Fibroblast of the aortic adventitia (primary cell): Measurements from ENCODE around the gene CIDEB. TPM values are rescaled to one million over a fixed set of nuclear protein-coding genes. Genes with fewer than 3 reads are reported as not detected.
A peak's percentile ranks its signal among the peaks of the same experiment; 100 is the strongest.
"Not testable (repeated sequence)": the region's sequence is repeated elsewhere in the genome, so short reads cannot be mapped to it uniquely, and the experiment has no call there.

ENCODE experiments used
- DNase-seq: peaks from one replicate; pipeline ENCODE4 v3.0.0-alpha.2; 2010; ENCODE audit warnings: low read depth
- H3K4me3 ChIP-seq: 2 replicates; pipeline ENCODE4 v1.5.1; 2011; ENCODE audit warnings: low read depth, mild to moderate bottlenecking, control low read depth, low read length, moderate library complexity
- total RNA-seq: library from RNA; depleted of rRNA; stranded (reverse); fragments of >200 nt; gene quantifications from 2 replicates; pipeline ENCODE4 v1.2.3, GENCODE V29; 2012; ENCODE audit warnings: low replicate concordance
- TF ChIP-seq, protein P1 (sequence below): IDR thresholded peaks from 2 replicates; pipeline ENCODE4 v1.5.1; 2011; ENCODE audit warnings: mild to moderate bottlenecking, low read length, control low read depth, inconsistent platforms; ENCODE audit not compliant: insufficient read depth

The CIDEB gene
- total RNA-seq, 1 donor = 4.2 TPM

GRCh38 chr14:24331731-24332267 is 24.0 kb upstream of the CIDEB start:
- no peak overlapping the region for H3K4me3 ChIP-seq
- TF ChIP-seq, protein P1, sequence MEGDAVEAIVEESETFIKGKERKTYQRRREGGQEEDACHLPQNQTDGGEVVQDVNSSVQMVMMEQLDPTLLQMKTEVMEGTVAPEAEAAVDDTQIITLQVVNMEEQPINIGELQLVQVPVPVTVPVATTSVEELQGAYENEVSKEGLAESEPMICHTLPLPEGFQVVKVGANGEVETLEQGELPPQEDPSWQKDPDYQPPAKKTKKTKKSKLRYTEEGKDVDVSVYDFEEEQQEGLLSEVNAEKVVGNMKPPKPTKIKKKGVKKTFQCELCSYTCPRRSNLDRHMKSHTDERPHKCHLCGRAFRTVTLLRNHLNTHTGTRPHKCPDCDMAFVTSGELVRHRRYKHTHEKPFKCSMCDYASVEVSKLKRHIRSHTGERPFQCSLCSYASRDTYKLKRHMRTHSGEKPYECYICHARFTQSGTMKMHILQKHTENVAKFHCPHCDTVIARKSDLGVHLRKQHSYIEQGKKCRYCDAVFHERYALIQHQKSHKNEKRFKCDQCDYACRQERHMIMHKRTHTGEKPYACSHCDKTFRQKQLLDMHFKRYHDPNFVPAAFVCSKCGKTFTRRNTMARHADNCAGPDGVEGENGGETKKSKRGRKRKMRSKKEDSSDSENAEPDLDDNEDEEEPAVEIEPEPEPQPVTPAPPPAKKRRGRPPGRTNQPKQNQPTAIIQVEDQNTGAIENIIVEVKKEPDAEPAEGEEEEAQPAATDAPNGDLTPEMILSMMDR = no peak
- DNase-seq = no peak

GRCh38 chr14:24330973-24331674 is 23.3 kb upstream of the CIDEB start:
- H3K4me3 ChIP-seq = no peak overlapping the region
- TF ChIP-seq, protein P1 = no peak
- no peak for DNase-seq

DNA sequence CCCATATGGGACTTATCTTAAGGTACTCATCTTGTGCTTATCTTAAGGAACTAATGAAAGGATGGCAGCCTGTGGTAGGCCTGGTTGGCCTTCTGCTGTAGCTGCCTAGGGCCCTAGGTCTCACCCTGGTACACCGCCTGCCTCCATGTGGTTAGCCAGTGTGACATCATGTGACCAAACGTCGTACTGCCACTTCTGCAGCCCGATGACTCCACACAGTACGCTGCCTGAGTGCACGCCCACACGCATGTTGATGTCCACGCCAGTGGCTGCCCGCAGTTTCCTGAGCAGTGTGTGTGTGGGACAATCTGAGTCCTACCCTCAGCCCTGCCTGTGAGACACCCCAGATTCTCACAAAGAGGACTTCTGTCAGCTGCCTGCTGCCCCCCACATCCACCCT is 22.0 kb upstream of the CIDEB start:
- TF ChIP-seq, protein P1 = no peak
- no peak overlapping the region for H3K4me3 ChIP-seq
- DNase-seq = no peak

DNA sequence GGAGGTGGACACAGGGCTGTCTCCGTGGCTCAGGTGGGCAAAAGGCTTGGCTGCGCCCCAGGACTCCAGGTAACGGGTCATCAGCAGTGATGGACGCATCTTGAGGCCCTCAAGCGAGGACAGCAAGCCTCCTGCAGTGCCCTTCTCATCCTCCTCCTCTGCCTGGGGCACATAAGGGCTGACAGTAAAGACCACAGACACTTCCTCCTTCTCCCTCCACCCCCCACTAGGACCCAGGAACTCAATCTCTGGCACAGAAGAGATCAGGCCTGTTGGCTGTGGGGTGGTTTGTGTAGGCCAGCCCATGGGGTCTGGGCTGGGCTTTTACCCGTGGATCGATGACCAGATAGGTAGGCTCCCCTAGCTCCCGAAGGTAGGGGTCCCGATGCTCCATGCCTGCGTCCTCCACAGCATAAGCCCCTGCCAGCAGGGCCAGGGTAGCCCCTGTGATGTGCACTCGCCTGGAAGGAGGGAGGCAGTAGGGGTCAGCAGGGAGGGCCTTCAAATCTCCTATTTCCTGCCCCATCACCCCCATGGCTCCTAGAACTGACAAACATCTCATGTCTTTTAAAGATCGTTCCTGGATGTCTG is 21.4 kb upstream of the CIDEB start:
- no peak overlapping the region for H3K4me3 ChIP-seq
- DNase-seq = no peak
- TF ChIP-seq, protein P1 = no peak

DNA sequence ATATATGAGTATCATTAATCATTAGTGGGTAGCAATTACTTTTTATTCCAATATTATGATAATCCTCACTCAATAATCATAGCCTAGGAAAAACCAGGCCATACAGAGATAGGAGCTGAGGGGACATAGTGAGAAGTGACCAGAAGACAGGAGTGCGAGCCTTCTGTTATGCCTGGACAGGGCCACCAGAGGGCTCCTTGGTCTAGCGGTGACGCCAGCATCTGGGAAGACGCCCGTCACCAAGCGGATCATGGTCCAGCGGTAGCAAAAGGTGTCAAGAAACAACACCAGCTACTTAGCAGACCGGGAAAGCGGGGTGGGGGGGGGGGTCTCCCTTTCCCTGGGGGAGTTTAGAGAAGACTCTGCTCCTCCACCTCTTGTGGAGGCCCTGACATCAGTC is 20.1 kb upstream of the CIDEB start:
- DNase-seq = peak; percentile 34
- TF ChIP-seq, protein P1 = peak; percentile 43

GRCh38 chr14:24327303-24327702 is 19.5 kb upstream of the CIDEB start:
- TF ChIP-seq, protein P1 = no peak
- H3K4me3 ChIP-seq = no peak overlapping the region
- DNase-seq = no peak

More for the DNA sequence above, 20.1 kb upstream of the CIDEB start:
- H3K4me3 ChIP-seq = not testable (repeated sequence)

GRCh38 chr14:24325963-24326362 is 18.2 kb upstream of the CIDEB start:
- no peak for DNase-seq
- TF ChIP-seq, protein P1 = no peak
- no peak overlapping the region for H3K4me3 ChIP-seq
